ENCODE results near the gene GSE1. TPM values are rescaled to one million over a fixed set of nuclear protein-coding genes. Genes with fewer than 3 reads are reported as not detected.

The GSE1 gene
- total RNA-seq, 1 donor from 2014 or later: 12.9 TPM

GRCh38 chr16:85620374-85620773 is 7.3 kb downstream of the GSE1 start:
- FAIRE-seq: peak; percentile 50
- no peak for DNase-seq (ENCODE audit: low read depth)
- no peak for TF ChIP-seq CTCF (IDR thresholded peaks at IDR 0.05; ENCODE audit: insufficient read depth, low read length, severe bottlenecking)
- H3K36me3 ChIP-seq (ENCODE audit: control insufficient read depth, insufficient read depth, low read length): peaks cover 17% of the 10 kb centered on the region
- H3K27me3 ChIP-seq (ENCODE audit: control insufficient read depth, insufficient read depth, low read length): no peaks in the 10 kb centered on the region
- H3K4me3 ChIP-seq (ENCODE audit: low read depth, low read length): no peak overlapping the region

- DNase-seq (ENCODE audit: low read depth): no peak
- TF ChIP-seq CTCF (IDR thresholded peaks at IDR 0.05; ENCODE audit: insufficient read depth, low read length, severe bottlenecking): no peak
- FAIRE-seq: no peak
- H3K27me3 ChIP-seq (ENCODE audit: control insufficient read depth, insufficient read depth, low read length): no peaks in the 10 kb centered on the region
- H3K4me3 ChIP-seq (ENCODE audit: low read depth, low read length): no peak overlapping the region
- peaks cover 14% of the 10 kb centered on the region for H3K36me3 ChIP-seq (ENCODE audit: control insufficient read depth, insufficient read depth, low read length)
These were observed 8.7 kb downstream of the GSE1 start for GRCh38 chr16:85621698-85622428.

- DNase-seq (ENCODE audit: low read depth): peak; percentile 22
- FAIRE-seq: peak; percentile 64
- H3K27me3 ChIP-seq (ENCODE audit: control insufficient read depth, insufficient read depth, low read length): no peaks in the 10 kb centered on the region
- H3K36me3 ChIP-seq (ENCODE audit: control insufficient read depth, insufficient read depth, low read length): peaks cover 11% of the 10 kb centered on the region
- TF ChIP-seq CTCF (IDR thresholded peaks at IDR 0.05; ENCODE audit: insufficient read depth, low read length, severe bottlenecking): no peak
- no peak overlapping the region for H3K4me3 ChIP-seq (ENCODE audit: low read depth, low read length)
These were observed 9.6 kb downstream of the GSE1 start for GRCh38 chr16:85622683-85623082.

GRCh38 chr16:85623250-85623649 is 10.1 kb downstream of the GSE1 start:
- no peak overlapping the region for H3K4me3 ChIP-seq (ENCODE audit: low read depth, low read length)
- peaks cover 13% of the 10 kb centered on the region for H3K36me3 ChIP-seq (ENCODE audit: control insufficient read depth, insufficient read depth, low read length)
- DNase-seq (ENCODE audit: low read depth): no peak
- no peak for TF ChIP-seq CTCF (IDR thresholded peaks at IDR 0.05; ENCODE audit: insufficient read depth, low read length, severe bottlenecking)
- H3K27me3 ChIP-seq (ENCODE audit: control insufficient read depth, insufficient read depth, low read length): no peaks in the 10 kb centered on the region
- no peak for FAIRE-seq

- FAIRE-seq: no peak
These were observed 11.0 kb downstream of the GSE1 start for GRCh38 chr16:85623997-85624601.

More at GRCh38 chr16:85623997-85624601, 11.0 kb downstream of the GSE1 start:
- DNase-seq (ENCODE audit: low read depth): no peak
- Histone ChIP-seq H3K4me3 (ENCODE audit: low read depth, low read length) (no peak overlapping the region), H3K36me3 (ENCODE audit: control insufficient read depth, insufficient read depth, low read length) (peaks cover 13% of the 10 kb centered on the region), H3K27me3 (ENCODE audit: control insufficient read depth, insufficient read depth, low read length) (no peaks in the 10 kb centered on the region)
- no peak for TF ChIP-seq CTCF (IDR thresholded peaks at IDR 0.05; ENCODE audit: insufficient read depth, low read length, severe bottlenecking)
